ENCODE data around the gene PLAA. TPM values are rescaled to one million over a fixed set of nuclear protein-coding genes. Genes with fewer than 3 reads are reported as not detected.

Gene PLAA
- total RNA-seq, 4 donors from 2014 or later: 72.5 to 105 (median 83.8) TPM

GRCh38 chr9:26950521-26950920 is 3.5 kb upstream of the PLAA start:
- no peak overlapping the region for H3K4me3 ChIP-seq
- ATAC-seq (no peak), DNase-seq (no peak)
- intact Hi-C loops (cut with DNase I; ENCODE audit: low total_unique reads) (loop anchor here (10.0 kb wide), 1 partner anchor 424 kb away; no protein-coding TSS in a partner anchor), in situ Hi-C loops (cut with MboI; ENCODE audit: low sequenced_read_pairs in 4 of 4) (loop anchor here in 1 of 4 donors (10.0 kb wide), 1 partner anchor 624 kb away; the partner anchor contains the start of gene C9orf72)
- peaks cover 18% of the 10 kb centered on the region in 2 donors for H3K4me1 ChIP-seq
- H3K9me3 ChIP-seq: no peaks in the 10 kb centered on the region
- TF ChIP-seq POLR2A (IDR thresholded peaks at IDR 0.05): no peak
- TF ChIP-seq, protein P1, sequence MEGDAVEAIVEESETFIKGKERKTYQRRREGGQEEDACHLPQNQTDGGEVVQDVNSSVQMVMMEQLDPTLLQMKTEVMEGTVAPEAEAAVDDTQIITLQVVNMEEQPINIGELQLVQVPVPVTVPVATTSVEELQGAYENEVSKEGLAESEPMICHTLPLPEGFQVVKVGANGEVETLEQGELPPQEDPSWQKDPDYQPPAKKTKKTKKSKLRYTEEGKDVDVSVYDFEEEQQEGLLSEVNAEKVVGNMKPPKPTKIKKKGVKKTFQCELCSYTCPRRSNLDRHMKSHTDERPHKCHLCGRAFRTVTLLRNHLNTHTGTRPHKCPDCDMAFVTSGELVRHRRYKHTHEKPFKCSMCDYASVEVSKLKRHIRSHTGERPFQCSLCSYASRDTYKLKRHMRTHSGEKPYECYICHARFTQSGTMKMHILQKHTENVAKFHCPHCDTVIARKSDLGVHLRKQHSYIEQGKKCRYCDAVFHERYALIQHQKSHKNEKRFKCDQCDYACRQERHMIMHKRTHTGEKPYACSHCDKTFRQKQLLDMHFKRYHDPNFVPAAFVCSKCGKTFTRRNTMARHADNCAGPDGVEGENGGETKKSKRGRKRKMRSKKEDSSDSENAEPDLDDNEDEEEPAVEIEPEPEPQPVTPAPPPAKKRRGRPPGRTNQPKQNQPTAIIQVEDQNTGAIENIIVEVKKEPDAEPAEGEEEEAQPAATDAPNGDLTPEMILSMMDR (IDR thresholded peaks at IDR 0.05 in 4 of 5, conservative IDR thresholded peaks at IDR 0.05 in 1 of 5): no peak
- H3K27ac ChIP-seq: no peak overlapping the region
- no peaks in the 10 kb centered on the region for H3K27me3 ChIP-seq
- no peaks in the 10 kb centered on the region for H3K36me3 ChIP-seq

DNA sequence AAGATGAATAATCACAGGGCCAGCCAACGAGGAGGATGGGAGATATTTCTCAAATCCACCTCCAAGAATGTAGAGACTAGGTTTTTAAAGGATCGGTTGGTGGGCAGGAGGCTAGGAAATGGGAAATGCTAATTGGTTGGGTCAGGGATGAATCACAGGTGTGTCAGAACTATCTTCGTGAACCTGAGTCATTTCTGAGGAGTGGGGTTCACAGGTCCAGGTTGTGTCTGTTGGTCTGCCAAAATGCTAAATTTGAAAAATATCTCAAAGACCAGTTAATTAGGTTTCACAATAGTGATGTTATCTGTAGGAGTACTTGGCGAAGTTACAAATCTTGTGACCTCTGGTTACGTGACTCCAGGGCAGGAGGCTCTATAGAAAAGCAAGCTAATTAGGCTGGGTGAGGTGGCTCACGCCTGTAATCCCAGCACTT is 2.6 kb upstream of the PLAA start:
- Histone ChIP-seq H3K27ac (no peak overlapping the region), H3K36me3 (no peaks in the 10 kb centered on the region), H3K4me3 (no peak overlapping the region), H3K27me3 (no peaks in the 10 kb centered on the region), H3K4me1 (peaks cover 19 to 24% of the 10 kb centered on the region in 2 donors), H3K9me3 (no peaks in the 10 kb centered on the region)
- in situ Hi-C loops (cut with MboI; ENCODE audit: low sequenced_read_pairs in 4 of 4): loop anchor here in 3 of 4 donors (10.0 to 25.0 kb wide), 3 partner anchors 65 to 625 kb away; partner anchors contain the start of gene C9orf72 (in 3 of the 3)
- TF ChIP-seq, protein P1 (IDR thresholded peaks at IDR 0.05 in 4 of 5, conservative IDR thresholded peaks at IDR 0.05 in 1 of 5): no peak
- TF ChIP-seq POLR2A (IDR thresholded peaks at IDR 0.05): no peak
- intact Hi-C loops (cut with DNase I; ENCODE audit: low total_unique reads): loop anchor here (5.0 to 10.0 kb wide), 3 partner anchors 425 to 625 kb away; partner anchors contain the start of gene C9orf72
- DNase-seq (no peak), ATAC-seq (no peak)

DNA sequence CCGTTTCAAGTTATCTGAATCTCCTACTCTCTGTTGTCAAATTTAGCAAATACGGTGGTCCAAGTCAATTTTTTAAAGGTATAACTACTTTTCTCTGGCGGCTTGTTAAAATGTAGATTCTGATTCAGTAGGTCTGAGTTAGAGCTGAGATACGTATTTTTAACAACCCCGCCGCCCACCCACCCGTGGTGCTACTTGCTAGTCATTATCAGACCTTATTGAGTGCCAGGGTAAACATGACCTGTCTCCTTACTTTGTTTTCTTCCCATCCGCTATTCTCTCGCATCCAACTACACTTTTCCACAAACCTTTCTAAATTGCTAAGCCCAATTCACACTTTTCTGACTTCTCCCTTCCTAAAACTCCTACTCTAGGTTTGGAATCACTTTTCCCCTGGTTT is 694 bp upstream of the PLAA start:
- H3K4me1 ChIP-seq: peaks cover 36 to 38% of the 10 kb centered on the region in 2 donors
- peak overlapping the region; percentile 86 to 99 (median 98) for H3K27ac ChIP-seq
- no peaks in the 10 kb centered on the region for H3K9me3 ChIP-seq
- ATAC-seq (no peak), DNase-seq (no peak)
- no peak for TF ChIP-seq POLR2A (IDR thresholded peaks at IDR 0.05)
- TF ChIP-seq, protein P1 (IDR thresholded peaks at IDR 0.05 in 4 of 5, conservative IDR thresholded peaks at IDR 0.05 in 1 of 5): no peak
- no peaks in the 10 kb centered on the region for H3K36me3 ChIP-seq
- in situ Hi-C loops (cut with MboI; ENCODE audit: low sequenced_read_pairs in 4 of 4) (loop anchor here in 2 of 4 donors (10.0 to 25.0 kb wide), 3 partner anchors 63 to 627 kb away; partner anchors contain the start of gene C9orf72 (in 2 of the 2)), intact Hi-C loops (cut with DNase I; ENCODE audit: low total_unique reads) (loop anchor here (1.0 to 10.0 kb wide), 4 partner anchors 9 to 627 kb away; partner anchors contain the start of genes C9orf72, CAAP1 and IFT74)
- peak overlapping the region; percentile 83 to 98 (median 95) for H3K4me3 ChIP-seq
- H3K27me3 ChIP-seq: no peaks in the 10 kb centered on the region

DNA sequence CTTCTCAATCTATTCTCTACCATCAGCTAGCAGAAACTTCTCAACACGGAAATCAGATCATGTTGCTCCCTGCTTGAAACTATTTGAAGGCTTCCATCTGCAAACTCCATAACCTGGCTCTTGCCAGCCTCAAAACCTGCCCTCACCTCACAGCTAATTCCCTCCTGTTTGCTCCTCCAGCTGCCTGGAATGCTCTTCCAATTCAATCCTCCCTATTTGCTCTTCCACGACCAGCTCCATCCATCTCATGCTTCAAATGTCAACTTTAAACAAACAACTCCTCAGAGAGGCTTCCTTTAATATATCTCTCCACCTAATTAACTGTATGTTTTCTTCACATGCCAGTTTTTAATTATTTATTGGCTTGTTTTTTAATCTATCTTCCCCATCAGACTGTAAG is 1.5 kb downstream of the PLAA start:
- Histone ChIP-seq H3K9me3 (no peaks in the 10 kb centered on the region), H3K4me3 (peak overlapping the region; percentile 83 to 98 (median 95)), H3K27ac (peak overlapping the region; percentile 86 to 99 (median 98)), H3K4me1 (peaks cover 41 to 47% of the 10 kb centered on the region in 2 donors), H3K27me3 (no peaks in the 10 kb centered on the region), H3K36me3 (no peaks in the 10 kb centered on the region)
- intact Hi-C loops (cut with DNase I; ENCODE audit: low total_unique reads) (loop anchor here (5.0 to 10.0 kb wide), 2 partner anchors 602 to 629 kb away; partner anchors contain the start of gene C9orf72), in situ Hi-C loops (cut with MboI; ENCODE audit: low sequenced_read_pairs in 4 of 4) (loop anchor here in 2 of 4 donors (10.0 to 25.0 kb wide), 3 partner anchors 61 to 629 kb away; partner anchors contain the start of gene C9orf72 (in 2 of the 2))
- ATAC-seq (no peak), DNase-seq (no peak)
- TF ChIP-seq, protein P1 (IDR thresholded peaks at IDR 0.05 in 4 of 5, conservative IDR thresholded peaks at IDR 0.05 in 1 of 5): no peak
- no peak for TF ChIP-seq POLR2A (IDR thresholded peaks at IDR 0.05)
